T-cell (primary cell): Measurements from ENCODE around the gene CCDC6. TPM values are rescaled to one million over a fixed set of nuclear protein-coding genes. Genes with fewer than 3 reads are reported as not detected.
A peak's percentile ranks its signal among the peaks of the same experiment; 100 is the strongest.

Source experiments
- ATAC-seq, 4 experiments: fragments of 200-7000 bp in 3 of 4; fragments of 150-1000 bp in 1 of 4; cut with Tn5 transposase; replicated peaks in 1 of 4; 1 replicate in 3 of 4; 2 replicates in 1 of 4; pipeline ENCODE4 v1.10.0; 2021; ENCODE audit warnings: moderate library complexity in 3 of 4, mild to moderate bottlenecking in 2 of 4, moderate number of reproducible peaks in 1 of 4
- CTCF ChIA-PET, 2 donors: fragments of 300-600 bp; sonication (Branson Sonifier 250); formaldehyde crosslinking; loops; one replicate each; lab custom pipeline; 2022; ENCODE audit warnings: antibody characterized with exemption in 2 of 2; lab: Charles Lee
- POLR2A ChIA-PET, 2 donors: fragments of 300-600 bp; sonication (Branson Sonifier 250); formaldehyde crosslinking; loops; one replicate each; lab custom pipeline; 2022; ENCODE audit warnings: antibody characterized with exemption in 2 of 2; lab: Charles Lee
- DNase-seq, 35 experiments: peaks; one replicate each; pipeline versions ENCODE4 v3.0.0 to v3.0.0-alpha.2; 2013 to 2023
- H3K27ac ChIP-seq: one replicate; pipeline ENCODE4 v1.5.1; 2013; ENCODE audit warnings: low read length
- H3K27me3 ChIP-seq, 2 experiments: replicated peaks in 1 of 2; 1 replicate in 1 of 2; 2 replicates in 1 of 2; pipeline versions ENCODE4 v1.6.1 to v1.7.0; 2013; ENCODE audit warnings: low read length in 1 of 2, mixed read lengths in 1 of 2; ENCODE audit not compliant: control insufficient read depth in 2 of 2, insufficient read depth in 2 of 2; ENCODE audit errors: extremely low read depth in 1 of 2
- H3K36me3 ChIP-seq, 2 donors: 1 replicate in 1 of 2; 2 replicates in 1 of 2; pipeline versions ENCODE4 v1.6.1 to v1.7.0; 2013; ENCODE audit warnings: low read length in 1 of 2; ENCODE audit not compliant: control insufficient read depth in 2 of 2, insufficient read depth in 1 of 2; ENCODE audit errors: extremely low read depth in 1 of 2
- H3K4me1 ChIP-seq, 2 experiments: 1 replicate in 1 of 2; 2 replicates in 1 of 2; pipeline versions ENCODE4 v1.6.1 to v1.7.0; 2013; ENCODE audit warnings: low read length in 2 of 2, mixed read lengths in 1 of 2; ENCODE audit not compliant: insufficient read depth in 2 of 2, control insufficient read depth in 1 of 2; ENCODE audit errors: extremely low read depth in 1 of 2
- H3K4me3 ChIP-seq, 2 donors: 1 replicate in 1 of 2; 2 replicates in 1 of 2; pipeline versions ENCODE4 v1.5.1 to v1.7.0; 2013; ENCODE audit warnings: mild to moderate bottlenecking in 2 of 2, low read length in 1 of 2, moderate library complexity in 1 of 2; ENCODE audit not compliant: control insufficient read depth in 1 of 2; ENCODE audit errors: extremely low read depth in 1 of 2
- H3K9me3 ChIP-seq: 2 replicates; pipeline ENCODE4 v1.7.0; 2013
- H3K27ac Mint-ChIP-seq, 2 donors: one replicate each; pipeline ENCODE4 v1.8.0; 2020 to 2021; ENCODE audit warnings: mild to moderate bottlenecking in 2 of 2, mixed read lengths in 2 of 2
- H3K27me3 Mint-ChIP-seq, 2 donors: one replicate each; pipeline ENCODE4 v1.8.0; 2021 to 2022; ENCODE audit warnings: mixed read lengths in 2 of 2
- H3K36me3 Mint-ChIP-seq: one replicate; pipeline ENCODE4 v1.8.0; 2021; ENCODE audit warnings: mixed read lengths
- H3K4me1 Mint-ChIP-seq, 3 donors: one replicate each; pipeline ENCODE4 v1.8.0; 2020 to 2022; ENCODE audit warnings: mixed read lengths in 3 of 3, mild to moderate bottlenecking in 1 of 3
- H3K4me3 Mint-ChIP-seq, 3 donors: one replicate each; pipeline ENCODE4 v1.8.0; 2020 to 2022; ENCODE audit warnings: mild to moderate bottlenecking in 3 of 3, mixed read lengths in 3 of 3, moderate library complexity in 3 of 3
- H3K9me3 Mint-ChIP-seq, 3 donors: one replicate each; pipeline ENCODE4 v1.8.0; 2020 to 2022; ENCODE audit warnings: mixed read lengths in 3 of 3
- WGBS: methylation state at CpG from one replicate; pipeline ENCODE4 v1.1.5; 2013; ENCODE audit warnings: missing lambda C conversion rate; ENCODE audit not compliant: insufficient coverage; 5-methylcytosine and 5-hydroxymethylcytosine counted together
- total RNA-seq, 35 experiments: library from RNA in 6 of 35; stranded (reverse) in 6 of 35; fragments of 120-200 nt in 1 of 35; gene quantifications; one replicate each; pipeline versions ENCODE4 v1.2.1 to v1.2.4 and lab custom pipeline; 2013 to 2026

CCDC6 gene
- total RNA-seq, 5 donors from 2014 or later (not counting 1 experiment from before 2014, with no cell fraction given) = 16.5 to 26.1 (median 20.1) TPM

- H3K27me3 Mint-ChIP-seq = no peaks in the 10 kb centered on the region
- peaks cover 13 to 20% (median 15%) of the 10 kb centered on the region in 3 donors for H3K4me1 Mint-ChIP-seq
- peaks cover 55% of the 10 kb centered on the region for H3K36me3 Mint-ChIP-seq
- Histone ChIP-seq H3K36me3 (peaks cover 0 to 42% of the 10 kb centered on the region in 2 donors), H3K9me3 (no peaks in the 10 kb centered on the region), H3K4me1 (no peaks in the 10 kb centered on the region), H3K27ac (no peak overlapping the region), H3K4me3 (no peak overlapping the region), H3K27me3 (no peaks in the 10 kb centered on the region)
- POLR2A ChIA-PET = no interaction called here
- CTCF ChIA-PET = no interaction called here
- no peak for DNase-seq
- no peak overlapping the region for H3K4me3 Mint-ChIP-seq
- WGBS = no CpG with 5 or more reads among the region's 3 CpGs
- no peak for ATAC-seq
- H3K9me3 Mint-ChIP-seq = no peaks in the 10 kb centered on the region
- H3K27ac Mint-ChIP-seq = no peak overlapping the region
These were observed 91.5 kb downstream of the CCDC6 start for GRCh38 chr10:59814878-59815277.

- POLR2A ChIA-PET = interaction anchor here in 1 of 2 donors (0.7 kb wide), 1 partner anchor 26 kb away, joined by 9 read pairs; no protein-coding TSS in a partner anchor
- Mint-ChIP-seq H3K27me3 (no peaks in the 10 kb centered on the region), H3K4me3 (no peak overlapping the region), H3K36me3 (peaks cover 64% of the 10 kb centered on the region), H3K9me3 (no peaks in the 10 kb centered on the region), H3K27ac (no peak overlapping the region), H3K4me1 (peaks cover 1 to 6% (median 4%) of the 10 kb centered on the region in 3 donors)
- no peak for ATAC-seq
- no peaks in the 10 kb centered on the region for H3K27me3 ChIP-seq
- 98% methylated on average over 6 of the region's 7 CpGs for WGBS
- DNase-seq = no peak
- no peaks in the 10 kb centered on the region for H3K9me3 ChIP-seq
- no peak overlapping the region for H3K4me3 ChIP-seq
- peaks cover 2 to 58% of the 10 kb centered on the region in 2 donors for H3K36me3 ChIP-seq
- no peak overlapping the region for H3K27ac ChIP-seq
- H3K4me1 ChIP-seq = no peaks in the 10 kb centered on the region
- CTCF ChIA-PET = interaction anchor here (0.5 to 0.7 kb wide), 2 partner anchors 14 to 184 kb away, joined by 4 read pairs; no protein-coding TSS in a partner anchor
These were observed 93.7 kb downstream of the CCDC6 start for GRCh38 chr10:59812519-59813122.

- H3K4me3 Mint-ChIP-seq = no peak overlapping the region
- H3K27ac Mint-ChIP-seq = no peak overlapping the region
- no peak overlapping the region for H3K4me3 ChIP-seq
- H3K27ac ChIP-seq = no peak overlapping the region
- no peaks in the 10 kb centered on the region for H3K4me1 ChIP-seq
- POLR2A ChIA-PET = no interaction called here
- no peaks in the 10 kb centered on the region for H3K4me1 Mint-ChIP-seq
- no peaks in the 10 kb centered on the region for H3K9me3 Mint-ChIP-seq
- WGBS = no CpG with 5 or more reads among the region's 2 CpGs
- peaks cover 12 to 80% of the 10 kb centered on the region in 2 donors for H3K36me3 ChIP-seq
- no peaks in the 10 kb centered on the region for H3K9me3 ChIP-seq
- peaks cover 75% of the 10 kb centered on the region for H3K36me3 Mint-ChIP-seq
- no peaks in the 10 kb centered on the region for H3K27me3 Mint-ChIP-seq
- ATAC-seq (no peak), DNase-seq (no peak)
- H3K27me3 ChIP-seq = no peaks in the 10 kb centered on the region
- CTCF ChIA-PET = interaction anchor here in 1 of 2 donors (0.6 kb wide), 1 partner anchor 61 kb away, joined by 9 read pairs; no protein-coding TSS in a partner anchor
These were observed 96.7 kb downstream of the CCDC6 start for GRCh38 chr10:59809644-59809974.

GRCh38 chr10:59808896-59809643 is 97.3 kb downstream of the CCDC6 start:
- peaks cover 77% of the 10 kb centered on the region for H3K36me3 Mint-ChIP-seq

GRCh38 chr10:59807629-59808620 is 98.4 kb downstream of the CCDC6 start:
- Mint-ChIP-seq H3K4me1 (peaks cover 0 to 2% (median 0%) of the 10 kb centered on the region in 3 donors), H3K27me3 (no peaks in the 10 kb centered on the region), H3K9me3 (no peaks in the 10 kb centered on the region), H3K27ac (no peak overlapping the region), H3K36me3 (peaks cover 76% of the 10 kb centered on the region), H3K4me3 (no peak overlapping the region)
- no peaks in the 10 kb centered on the region for H3K9me3 ChIP-seq
- H3K36me3 ChIP-seq = peaks cover 14 to 86% of the 10 kb centered on the region in 2 donors
- WGBS = 73% methylated on average over 4 of the region's 9 CpGs
- POLR2A ChIA-PET = interaction anchor here in 1 of 2 donors (0.6 kb wide), 1 partner anchor 1015 kb away, joined by 3 read pairs; no protein-coding TSS in a partner anchor
- H3K4me3 ChIP-seq = no peak overlapping the region
- CTCF ChIA-PET = no interaction called here
- no peaks in the 10 kb centered on the region for H3K27me3 ChIP-seq
- DNase-seq (no peak), ATAC-seq (no peak)
- H3K27ac ChIP-seq = no peak overlapping the region
- H3K4me1 ChIP-seq = no peaks in the 10 kb centered on the region

More at GRCh38 chr10:59808896-59809643, 97.3 kb downstream of the CCDC6 start:
- peak in 34 of 35 experiments; percentile 6 to 57 (median 36) for DNase-seq
- peak in 3 of 4 experiments; percentile 43 to 63 (median 53) for ATAC-seq
- Mint-ChIP-seq H3K4me3 (no peak overlapping the region), H3K27me3 (no peaks in the 10 kb centered on the region), H3K27ac (no peak overlapping the region), H3K4me1 (no peaks in the 10 kb centered on the region), H3K9me3 (no peaks in the 10 kb centered on the region)
- H3K4me3 ChIP-seq = no peak overlapping the region
- H3K27ac ChIP-seq = no peak overlapping the region
- H3K9me3 ChIP-seq = no peaks in the 10 kb centered on the region
- whole genome bisulfite sequencing = 40% methylated on average over 1 of the region's 5 CpGs
- ChIA-PET POLR2A (no interaction called here), CTCF (no interaction called here)
- H3K36me3 ChIP-seq = peaks cover 14 to 80% of the 10 kb centered on the region in 2 donors
- H3K27me3 ChIP-seq = no peaks in the 10 kb centered on the region
- H3K4me1 ChIP-seq = no peaks in the 10 kb centered on the region

- no peak overlapping the region for H3K27ac Mint-ChIP-seq
- DNase-seq = peak in 1 of 35 experiments; percentile 8
- no peak overlapping the region for H3K27ac ChIP-seq
- no peaks in the 10 kb centered on the region for H3K4me1 ChIP-seq
- H3K36me3 ChIP-seq = peaks cover 14 to 62% of the 10 kb centered on the region in 2 donors
- H3K27me3 Mint-ChIP-seq = no peaks in the 10 kb centered on the region
- peaks cover 77% of the 10 kb centered on the region for H3K36me3 Mint-ChIP-seq
- H3K9me3 ChIP-seq = no peaks in the 10 kb centered on the region
- WGBS = 100% methylated on average over 3 of the region's 6 CpGs
- H3K9me3 Mint-ChIP-seq = no peaks in the 10 kb centered on the region
- no peak overlapping the region for H3K4me3 Mint-ChIP-seq
- no peaks in the 10 kb centered on the region for H3K27me3 ChIP-seq
- ChIA-PET POLR2A (no interaction called here), CTCF (no interaction called here)
- H3K4me3 ChIP-seq = no peak overlapping the region
- ATAC-seq = no peak
- peaks cover 0 to 2% (median 0%) of the 10 kb centered on the region in 3 donors for H3K4me1 Mint-ChIP-seq
These were observed 101.3 kb downstream of the CCDC6 start for GRCh38 chr10:59805014-59805413.
